HFF-Myc (cell line): ENCODE measurements around the gene OR2V2.
"Not testable (repeated sequence)": the region's sequence is repeated elsewhere in the genome, so short reads cannot be mapped to it uniquely, and the experiment has no call there.

Experiments
- DNase-seq: peaks from one replicate; pipeline ENCODE4 v3.0.0-alpha.2; 2011; ENCODE audit warnings: low read depth; ENCODE audit errors: extremely low read depth
- H3K4me3 ChIP-seq: replicated peaks from 2 replicates; pipeline ENCODE4 v1.5.1; 2011; ENCODE audit warnings: low read depth, mild to moderate bottlenecking, control low read depth, low read length
- CTCF ChIP-seq: IDR thresholded peaks from 2 replicates; pipeline ENCODE4 v1.5.1; 2012; ENCODE audit warnings: mild to moderate bottlenecking, low read depth, low read length, control low read depth; ENCODE audit errors: missing control alignments

Gene OR2V2

GRCh38 chr5:181173420-181174342 lies 26.3 kb downstream of the OR2V2 start:
- peak; percentile 80 for DNase-seq
- peak; percentile 2 for TF ChIP-seq CTCF

DNA sequence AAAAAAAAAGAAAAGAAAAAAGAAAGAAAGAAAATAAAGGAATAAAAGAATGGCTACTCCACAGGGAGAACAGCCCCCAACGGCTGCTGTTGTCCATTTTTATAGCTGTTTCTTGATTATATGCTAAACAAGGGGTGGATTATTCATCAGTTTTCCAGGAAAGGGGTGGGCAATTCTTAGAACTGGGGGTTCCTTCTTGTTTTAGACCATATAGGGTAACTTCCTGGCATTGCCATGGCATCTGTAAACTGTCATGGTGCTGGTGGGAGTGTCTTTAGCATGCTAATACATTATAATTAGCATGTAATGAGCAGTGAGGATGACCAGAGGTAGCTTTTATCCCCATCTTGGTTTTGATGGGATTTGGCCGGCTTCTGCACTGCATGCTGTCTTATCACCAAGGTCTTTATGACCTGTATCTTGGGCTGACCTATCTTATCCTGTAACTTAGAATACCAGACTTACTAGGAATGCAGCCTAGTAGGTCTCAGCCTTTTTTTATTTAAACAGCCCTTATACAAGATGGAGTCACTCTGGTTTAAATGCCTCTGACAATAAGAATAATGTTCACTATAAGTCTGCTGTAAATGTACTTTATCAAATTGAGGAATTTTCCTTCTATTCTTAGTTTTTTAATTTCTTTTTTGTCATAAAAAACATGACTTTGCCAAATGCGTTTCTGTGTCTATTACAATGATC lies 29.0 kb downstream of the OR2V2 start:
- DNase-seq: no peak
- TF ChIP-seq CTCF: no peak
- H3K4me3 ChIP-seq: no peak overlapping the region

More at GRCh38 chr5:181173420-181174342, 26.3 kb downstream of the OR2V2 start:
- peak overlapping the region; percentile 34 for H3K4me3 ChIP-seq

DNA sequence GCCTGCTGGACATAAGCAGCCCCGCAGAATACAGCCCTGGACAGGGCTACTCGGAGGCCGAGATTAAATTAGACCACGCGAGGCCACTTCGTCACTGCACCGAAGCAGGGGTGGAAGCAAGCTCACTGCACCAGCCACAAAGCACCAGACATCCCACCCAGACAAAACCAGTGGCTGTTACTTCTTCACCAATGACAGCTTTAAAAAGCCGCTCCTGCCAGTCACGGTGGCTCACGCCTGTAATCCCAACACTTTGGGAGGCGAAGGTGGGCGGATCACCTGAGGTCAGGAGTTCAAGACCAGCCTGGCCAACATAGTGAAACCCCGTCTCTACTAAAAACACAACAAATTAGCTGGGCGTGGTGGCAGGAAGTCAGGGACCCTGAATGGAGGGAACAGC lies 30.2 kb downstream of the OR2V2 start:
- DNase-seq, H3K4me3 ChIP-seq: not testable (repeated sequence)

GRCh38 chr5:181181650-181182565 lies 34.5 kb downstream of the OR2V2 start:
- no peak for DNase-seq

GRCh38 chr5:181182651-181183050 lies 35.3 kb downstream of the OR2V2 start:
- no peak overlapping the region for H3K4me3 ChIP-seq
- no peak for TF ChIP-seq CTCF
- no peak for DNase-seq

More at GRCh38 chr5:181181650-181182565, 34.5 kb downstream of the OR2V2 start:
- H3K4me3 ChIP-seq: no peak overlapping the region
- peak; percentile 72 for TF ChIP-seq CTCF

DNA sequence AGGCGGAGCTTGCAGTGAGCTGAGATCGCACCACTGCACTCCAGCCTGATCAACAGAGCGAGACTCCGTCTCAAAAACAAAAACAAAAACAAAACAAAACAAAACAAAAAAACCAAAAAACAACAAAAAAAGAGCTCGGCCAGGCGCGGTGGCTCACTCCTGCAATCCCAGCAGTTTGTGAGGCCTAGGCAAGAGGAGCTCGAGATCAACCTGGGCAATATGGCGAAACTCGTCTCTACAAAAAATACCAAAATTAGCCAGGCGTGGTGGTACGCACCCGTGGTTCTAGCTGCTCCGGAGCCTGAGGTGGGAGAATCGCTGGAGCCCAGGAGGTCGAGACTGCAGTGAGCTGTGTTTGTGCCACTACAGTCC lies 37.4 kb downstream of the OR2V2 start:
- peak overlapping the region; percentile 48 for H3K4me3 ChIP-seq
- DNase-seq: no peak
- TF ChIP-seq CTCF: no peak
